ENCODE measurements around the gene KIF16B. TPM values are rescaled to one million over a fixed set of nuclear protein-coding genes. Genes with fewer than 3 reads are reported as not detected.

The KIF16B gene
- total and polyA plus RNA-seq, 2 of the 13 experiments (the other 11 are each of a cell fraction or from before 2014, with no cell fraction given), result 6.9 to 18.0 TPM

DNA sequence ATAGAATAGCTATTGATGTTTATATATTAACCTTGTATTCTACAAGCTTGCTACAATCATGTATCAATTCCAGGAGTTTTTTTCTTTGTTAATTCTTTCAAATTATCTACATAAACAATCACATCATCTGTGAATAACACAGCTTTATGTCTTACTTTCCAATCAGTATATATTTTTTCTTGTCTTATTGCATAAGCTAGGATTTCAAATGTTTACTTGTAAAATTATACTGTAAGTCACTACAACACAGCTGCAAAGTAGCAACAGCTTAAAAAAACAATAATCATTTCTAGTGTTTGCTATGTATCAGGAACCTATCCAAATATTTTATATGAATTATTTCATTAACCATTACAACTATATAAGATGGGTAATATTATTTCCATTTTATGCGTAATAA, 270.4 kb downstream of the KIF16B start:
- FAIRE-seq (no peak), ATAC-seq (no peak), DNase-seq (ENCODE audit: low spot score) (no peak)
- Histone ChIP-seq H3K79me2 (ENCODE audit: insufficient read depth, low read length) (no peaks in the 10 kb centered on the region), H3K27me3 (ENCODE audit: control insufficient read depth in 1 of 2, insufficient read depth in 2 of 2, low read length in 2 of 2) (no peaks in the 10 kb centered on the region), H3K9ac (ENCODE audit: insufficient read depth, low read depth, low read length) (no peak overlapping the region), H3K4me1 (ENCODE audit: insufficient read depth, low read length) (no peaks in the 10 kb centered on the region), H3K4me2 (ENCODE audit: low read depth, low read length) (no peak overlapping the region), H4K20me1 (ENCODE audit: insufficient read depth, low read length) (no peaks in the 10 kb centered on the region), H3K36me3 (replicated peaks in 1 of 2; ENCODE audit: control insufficient read depth in 1 of 2, insufficient read depth in 2 of 2, low read length in 2 of 2) (no peaks in the 10 kb centered on the region), H2AFZ (ENCODE audit: low read length) (no peak overlapping the region), H3K9me3 (ENCODE audit: low read length) (peaks cover 34% of the 10 kb centered on the region), H3K4me3 (replicated peaks in 1 of 3; ENCODE audit: insufficient read depth in 1 of 3, low read depth in 2 of 3, low read length in 3 of 3) (no peak overlapping the region), H3K27ac (ENCODE audit: extremely low read length, insufficient read depth, low read length) (no peak overlapping the region)
- no peak for TF ChIP-seq MTF2 (CRISPR knock-in tag; IDR thresholded peaks at IDR 0.05; ENCODE audit: borderline replicate concordance)
- TF ChIP-seq CHD4 (IDR thresholded peaks at IDR 0.05; ENCODE audit: borderline replicate concordance, low read length), result peak; percentile 68; the same call in 1 of the 2 replicates
- no peak for TF ChIP-seq ZNF782 (CRISPR knock-in tag; IDR thresholded peaks at IDR 0.05; ENCODE audit: borderline replicate concordance)
- no peak for TF ChIP-seq NBN (conservative IDR thresholded peaks at IDR 0.05)
- TF ChIP-seq, protein P1, sequence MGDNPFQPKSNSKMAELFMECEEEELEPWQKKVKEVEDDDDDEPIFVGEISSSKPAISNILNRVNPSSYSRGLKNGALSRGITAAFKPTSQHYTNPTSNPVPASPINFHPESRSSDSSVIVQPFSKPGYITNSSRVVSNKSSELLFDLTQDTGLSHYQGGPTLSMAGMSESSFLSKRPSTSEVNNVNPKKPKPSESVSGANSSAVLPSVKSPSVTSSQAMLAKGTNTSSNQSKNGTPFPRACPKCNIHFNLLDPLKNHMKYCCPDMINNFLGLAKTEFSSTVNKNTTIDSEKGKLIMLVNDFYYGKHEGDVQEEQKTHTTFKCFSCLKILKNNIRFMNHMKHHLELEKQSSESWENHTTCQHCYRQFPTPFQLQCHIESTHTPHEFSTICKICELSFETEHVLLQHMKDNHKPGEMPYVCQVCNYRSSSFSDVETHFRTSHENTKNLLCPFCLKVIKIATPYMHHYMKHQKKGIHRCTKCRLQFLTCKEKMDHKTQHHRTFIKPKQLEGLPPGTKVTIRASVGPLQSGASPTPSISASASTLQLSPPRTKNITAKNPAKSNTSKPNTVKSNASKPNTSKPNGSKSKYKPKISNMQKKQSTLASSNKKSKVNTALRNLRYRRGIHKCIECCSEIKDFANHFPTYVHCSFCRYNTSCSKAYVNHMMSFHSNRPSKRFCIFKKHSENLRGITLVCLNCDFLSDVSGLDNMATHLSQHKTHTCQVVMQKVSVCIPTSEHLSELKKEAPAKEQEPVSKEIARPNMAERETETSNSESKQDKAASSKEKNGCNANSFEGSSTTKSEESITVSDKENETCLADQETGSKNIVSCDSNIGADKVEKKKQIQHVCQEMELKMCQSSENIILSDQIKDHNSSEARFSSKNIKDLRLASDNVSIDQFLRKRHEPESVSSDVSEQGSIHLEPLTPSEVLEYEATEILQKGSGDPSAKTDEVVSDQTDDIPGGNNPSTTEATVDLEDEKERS (CRISPR knock-in tag; IDR thresholded peaks at IDR 0.05), result peak; percentile 98
- TF ChIP-seq, protein P2, sequence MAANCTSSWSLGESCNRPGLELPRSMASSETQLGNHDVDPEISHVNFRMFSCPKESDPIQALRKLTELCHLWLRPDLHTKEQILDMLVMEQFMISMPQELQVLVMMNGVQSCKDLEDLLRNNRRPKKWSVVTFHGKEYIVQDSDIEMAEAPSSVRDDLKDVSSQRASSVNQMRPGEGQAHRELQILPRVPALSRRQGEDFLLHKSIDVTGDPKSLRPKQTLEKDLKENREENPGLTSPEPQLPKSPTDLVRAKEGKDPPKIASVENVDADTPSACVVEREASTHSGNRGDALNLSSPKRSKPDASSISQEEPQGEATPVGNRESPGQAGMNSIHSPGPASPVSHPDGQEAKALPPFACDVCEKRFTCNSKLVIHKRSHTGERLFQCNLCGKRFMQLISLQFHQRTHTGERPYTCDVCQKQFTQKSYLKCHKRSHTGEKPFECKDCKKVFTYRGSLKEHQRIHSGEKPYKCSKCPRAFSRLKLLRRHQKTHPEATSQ (CRISPR knock-in tag; IDR thresholded peaks at IDR 0.05; ENCODE audit: borderline replicate concordance), result no peak
- TF ChIP-seq MAFG (CRISPR knock-in tag; IDR thresholded peaks at IDR 0.05), result no peak
- TF ChIP-seq, protein P3, sequence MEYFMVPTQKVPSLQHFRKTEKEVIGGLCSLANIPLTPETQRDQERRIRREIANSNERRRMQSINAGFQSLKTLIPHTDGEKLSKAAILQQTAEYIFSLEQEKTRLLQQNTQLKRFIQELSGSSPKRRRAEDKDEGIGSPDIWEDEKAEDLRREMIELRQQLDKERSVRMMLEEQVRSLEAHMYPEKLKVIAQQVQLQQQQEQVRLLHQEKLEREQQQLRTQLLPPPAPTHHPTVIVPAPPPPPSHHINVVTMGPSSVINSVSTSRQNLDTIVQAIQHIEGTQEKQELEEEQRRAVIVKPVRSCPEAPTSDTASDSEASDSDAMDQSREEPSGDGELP (IDR thresholded peaks at IDR 0.05; ENCODE audit: borderline replicate concordance, low read depth), result no peak
- TF ChIP-seq ZNF589 (CRISPR knock-in tag; conservative IDR thresholded peaks at IDR 0.05), result no peak
- intact Hi-C loops (cut with micrococcal nuclease; ENCODE audit: unreplicated experiment) (no loop called here), in situ Hi-C loops (cut with HindIII; ENCODE audit: extremely low pct_ligation_motif_present, low pct_unique_long_range_greater_than_20kb) (no loop called here)
- WGBS (ENCODE audit: low lambda C conversion rate), result 43% methylated on average over 1 of the region's 1 CpG
- CTCF ChIA-PET (ENCODE audit: low intra/inter-chr PET ratio, low total read pairs), result no interaction called here
- POLR2A ChIA-PET, result no interaction called here
- no TSS peak for BruUV-seq (replicated peaks)
